Subcutaneous abdominal adipose tissue (tissue), 5 donors: Measurements from ENCODE around the gene WDR45B.
"Not testable (repeated sequence)": the region's sequence is repeated elsewhere in the genome, so short reads cannot be mapped to it uniquely, and the experiment has no call there.

ENCODE experiments used
- H3K27ac ChIP-seq: one replicate; pipeline ENCODE4 v1.7.0; 2013; ENCODE audit warnings: low read depth, mild to moderate bottlenecking, inconsistent platforms, low read length, moderate library complexity
- H3K27me3 ChIP-seq, 5 donors: one replicate each; pipeline ENCODE4 v1.7.0; 2013; ENCODE audit warnings: low read length in 5 of 5, inconsistent platforms in 1 of 5; ENCODE audit not compliant: control insufficient read depth in 5 of 5, insufficient read depth in 4 of 5
- H3K36me3 ChIP-seq, 5 donors: one replicate each; pipeline ENCODE4 v1.7.0; 2013; ENCODE audit warnings: low read length in 5 of 5; ENCODE audit not compliant: control insufficient read depth in 5 of 5, insufficient read depth in 5 of 5
- H3K4me1 ChIP-seq, 5 donors: one replicate each; pipeline ENCODE4 v1.7.0; 2013; ENCODE audit warnings: low read length in 5 of 5, mild to moderate bottlenecking in 3 of 5, moderate library complexity in 1 of 5; ENCODE audit not compliant: control insufficient read depth in 5 of 5, insufficient read depth in 5 of 5
- H3K4me3 ChIP-seq, 5 donors: one replicate each; pipeline ENCODE4 v1.7.0; 2013; ENCODE audit warnings: low read length in 5 of 5, low read depth in 1 of 5
- H3K9ac ChIP-seq, 5 donors: one replicate each; pipeline ENCODE4 v1.7.0; 2013; ENCODE audit warnings: low read length in 5 of 5, mild to moderate bottlenecking in 4 of 5, moderate library complexity in 3 of 5
- H3K9me3 ChIP-seq, 5 donors: one replicate each; pipeline ENCODE4 v1.7.0; 2013; ENCODE audit warnings: low read length in 5 of 5; ENCODE audit not compliant: control insufficient read depth in 5 of 5
- donor health status: healthy.
- donor health status: healthy.
- donor health status: healthy.
- donor health status: healthy.
- donor health status: healthy.

WDR45B gene

DNA sequence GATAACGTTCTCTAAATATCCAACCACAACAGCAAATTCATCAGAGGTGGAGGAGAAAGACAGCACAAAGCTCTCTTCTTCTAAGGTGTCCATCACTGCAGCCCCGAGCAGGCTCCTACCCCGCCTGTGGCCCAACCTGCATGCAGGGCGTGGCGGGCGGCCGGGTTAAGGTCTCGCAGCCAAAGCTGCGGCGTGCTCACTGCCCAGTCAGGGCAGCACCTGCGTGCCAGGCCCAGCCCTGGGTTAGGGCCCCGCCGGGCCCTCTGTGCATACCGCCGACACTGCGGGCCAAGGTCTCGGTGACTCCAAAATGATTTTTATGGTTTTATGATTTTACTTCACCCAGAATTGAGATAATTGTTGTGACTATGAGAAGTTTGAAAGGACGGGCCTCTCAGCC lies 70.9 kb downstream of the WDR45B start:
- no peaks in the 10 kb centered on the region for H3K9me3 ChIP-seq
- no peaks in the 10 kb centered on the region for H3K27me3 ChIP-seq
- H3K36me3 ChIP-seq: peaks cover 5 to 53% (median 31%) of the 10 kb centered on the region in 5 donors
- H3K4me1 ChIP-seq: peaks cover 2 to 13% (median 10%) of the 10 kb centered on the region in 5 donors
- H3K4me3 ChIP-seq: no peak overlapping the region
- H3K9ac ChIP-seq: no peak overlapping the region
- no peak overlapping the region for H3K27ac ChIP-seq

DNA sequence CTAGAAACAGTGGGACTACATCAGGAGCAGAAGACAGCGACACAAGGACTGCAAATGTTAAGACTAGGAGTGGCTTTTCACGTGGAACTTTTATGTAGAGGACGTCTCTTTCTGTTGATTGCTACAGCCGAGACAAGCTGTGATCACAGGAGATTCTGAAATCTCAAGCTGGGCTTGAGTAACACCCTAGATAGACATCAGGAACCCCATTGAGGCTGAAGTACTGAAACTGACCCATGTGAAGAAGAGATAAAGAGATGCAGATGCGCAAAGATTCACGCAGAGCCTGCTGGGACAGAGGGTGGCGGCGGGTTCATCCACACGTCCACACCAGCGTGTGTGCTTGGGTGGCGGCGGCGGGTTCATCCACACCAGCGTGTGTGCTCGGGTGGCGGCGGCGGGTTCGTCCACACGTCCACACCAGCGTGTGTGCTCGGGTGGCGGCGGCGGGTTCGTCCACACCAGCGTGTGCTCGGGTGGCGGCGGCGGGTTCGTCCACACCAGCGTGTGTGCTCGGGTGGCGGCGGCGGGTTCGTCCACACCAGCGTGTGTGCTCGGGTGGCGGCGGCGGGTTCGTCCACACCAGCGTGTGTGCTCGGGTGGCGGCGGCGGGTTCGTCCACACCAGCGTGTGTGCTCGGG lies 72.5 kb downstream of the WDR45B start:
- H3K9ac ChIP-seq, H3K4me1 ChIP-seq, H3K27me3 ChIP-seq, H3K4me3 ChIP-seq, H3K9me3 ChIP-seq, H3K27ac ChIP-seq: not testable (repeated sequence)
- peaks cover 5 to 62% (median 44%) of the 10 kb centered on the region in 5 donors for H3K36me3 ChIP-seq

DNA sequence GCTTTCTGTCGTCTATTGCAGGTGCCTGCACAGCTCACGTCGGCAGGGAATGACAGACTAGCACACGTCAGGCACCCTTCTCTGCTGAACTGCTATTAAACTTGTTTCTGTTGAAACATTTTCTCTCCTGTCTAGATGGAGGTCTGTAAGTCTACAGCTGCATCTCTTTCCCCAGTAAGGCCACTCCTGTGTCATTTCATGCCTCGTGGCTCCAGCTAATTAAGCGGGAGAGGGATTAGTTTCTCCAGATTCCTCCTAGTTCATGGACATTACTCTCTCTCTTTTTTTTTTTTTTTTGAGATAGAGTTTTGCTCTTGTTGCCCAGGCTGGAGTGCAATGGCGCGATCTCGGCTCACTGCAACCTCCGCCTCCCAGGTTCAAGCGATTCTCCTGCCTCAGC lies 74.2 kb downstream of the WDR45B start:
- Histone ChIP-seq H3K27ac (no peak overlapping the region), H3K27me3 (no peaks in the 10 kb centered on the region), H3K9me3 (no peaks in the 10 kb centered on the region), H3K9ac (no peak overlapping the region), H3K36me3 (peaks cover 5 to 74% (median 49%) of the 10 kb centered on the region in 5 donors), H3K4me3 (no peak overlapping the region), H3K4me1 (peaks cover 2 to 9% (median 8%) of the 10 kb centered on the region in 5 donors)

DNA sequence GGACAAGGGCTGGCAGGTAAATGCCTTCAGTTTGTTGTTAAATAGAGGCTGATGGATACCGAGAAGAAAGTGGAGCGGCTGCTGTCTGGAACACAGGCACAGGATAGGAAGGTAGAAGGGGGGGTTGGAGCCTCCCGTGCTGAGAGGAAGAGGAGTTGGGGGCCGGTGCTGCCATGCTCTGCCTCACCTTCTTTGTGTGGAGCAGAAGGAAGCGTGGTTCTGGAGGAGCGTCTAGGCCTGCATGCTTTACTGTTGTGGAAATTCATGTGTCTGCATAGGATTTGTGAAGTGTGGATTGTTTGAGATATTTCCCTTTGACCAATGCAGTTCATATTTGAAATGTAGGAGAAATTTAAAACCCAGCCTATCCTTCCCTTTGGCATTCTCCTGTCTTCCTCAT lies 76.4 kb downstream of the WDR45B start:
- peaks cover 2 to 24% (median 15%) of the 10 kb centered on the region in 5 donors for H3K4me1 ChIP-seq
- no peaks in the 10 kb centered on the region for H3K27me3 ChIP-seq
- H3K9me3 ChIP-seq: no peaks in the 10 kb centered on the region
- no peak overlapping the region for H3K27ac ChIP-seq
- no peak overlapping the region for H3K4me3 ChIP-seq
- H3K9ac ChIP-seq: no peak overlapping the region
- peaks cover 5 to 72% (median 57%) of the 10 kb centered on the region in 5 donors for H3K36me3 ChIP-seq

DNA sequence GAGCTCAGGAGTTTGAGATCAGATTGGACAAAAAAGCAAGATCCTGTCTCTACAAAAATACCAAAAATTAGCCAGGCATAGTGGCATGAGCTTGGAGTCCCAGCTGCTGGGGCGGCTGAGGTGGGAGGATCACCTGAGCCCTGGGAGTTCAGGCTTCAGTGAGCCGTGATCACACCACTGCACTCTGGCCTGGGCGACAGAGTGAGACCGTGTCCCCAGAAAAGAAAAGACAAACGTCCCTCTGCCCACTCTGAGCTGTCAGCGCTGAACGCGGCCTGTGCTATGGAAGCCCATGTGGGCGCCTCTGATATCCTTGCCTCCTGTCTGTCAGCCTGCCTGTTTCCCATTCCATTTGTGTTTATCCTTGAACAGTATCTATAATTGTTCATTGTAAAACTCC lies 78.0 kb downstream of the WDR45B start:
- Histone ChIP-seq H3K9ac (no peak overlapping the region), H3K4me1 (peaks cover 0 to 39% (median 26%) of the 10 kb centered on the region in 5 donors), H3K4me3 (no peak overlapping the region), H3K27me3 (no peaks in the 10 kb centered on the region), H3K36me3 (peaks cover 1 to 70% (median 53%) of the 10 kb centered on the region in 5 donors), H3K9me3 (no peaks in the 10 kb centered on the region), H3K27ac (no peak overlapping the region)

DNA sequence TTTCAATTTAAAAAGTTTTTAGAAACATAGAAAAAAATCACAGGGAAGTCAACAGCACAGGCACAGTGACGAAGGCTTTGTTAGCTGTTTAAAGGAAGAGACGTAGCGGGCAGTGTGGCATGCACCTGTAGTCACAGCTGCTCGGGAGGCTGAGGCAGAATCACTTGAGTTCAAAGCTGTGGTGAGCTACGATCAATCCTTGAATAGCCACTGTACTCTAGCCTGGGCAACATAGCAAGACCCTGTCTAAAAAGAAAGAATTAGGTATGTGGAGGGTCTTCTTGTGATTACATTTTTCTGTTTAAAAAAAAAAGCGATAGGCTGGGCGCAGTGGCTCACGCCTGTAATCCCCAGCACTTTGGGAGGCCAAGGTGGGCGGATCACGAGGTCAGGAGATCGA lies 78.6 kb downstream of the WDR45B start:
- peaks cover 0 to 69% (median 49%) of the 10 kb centered on the region in 5 donors for H3K36me3 ChIP-seq
- H3K4me3 ChIP-seq: no peak overlapping the region
- no peaks in the 10 kb centered on the region for H3K9me3 ChIP-seq
- H3K27ac ChIP-seq: no peak overlapping the region
- H3K9ac ChIP-seq: no peak overlapping the region
- no peaks in the 10 kb centered on the region for H3K27me3 ChIP-seq
- H3K4me1 ChIP-seq: peaks cover 0 to 40% (median 27%) of the 10 kb centered on the region in 5 donors

DNA sequence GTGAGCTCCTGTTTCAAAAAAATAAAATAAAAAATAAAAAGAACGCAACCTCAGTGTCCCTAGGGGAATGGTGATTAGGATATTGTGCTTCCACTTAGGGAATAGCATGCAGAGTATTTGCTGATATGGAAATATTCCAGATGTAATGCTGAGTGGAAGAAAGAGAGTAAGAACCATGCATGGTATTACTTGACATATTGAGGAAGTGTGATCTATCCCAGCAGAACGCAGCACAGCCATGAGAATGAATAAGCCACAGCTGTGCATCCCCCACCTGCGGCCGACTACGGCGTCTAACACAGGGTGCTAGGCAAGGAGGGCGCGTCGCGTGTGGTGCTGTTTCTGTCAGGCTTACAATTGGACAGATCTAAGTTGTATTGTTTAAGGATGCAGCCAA lies 79.2 kb downstream of the WDR45B start:
- H3K9ac ChIP-seq: no peak overlapping the region
- no peak overlapping the region for H3K4me3 ChIP-seq
- peaks cover 0 to 40% (median 27%) of the 10 kb centered on the region in 5 donors for H3K4me1 ChIP-seq
- peaks cover 0 to 66% (median 45%) of the 10 kb centered on the region in 5 donors for H3K36me3 ChIP-seq
- no peak overlapping the region for H3K27ac ChIP-seq
- no peaks in the 10 kb centered on the region for H3K9me3 ChIP-seq
- H3K27me3 ChIP-seq: no peaks in the 10 kb centered on the region

DNA sequence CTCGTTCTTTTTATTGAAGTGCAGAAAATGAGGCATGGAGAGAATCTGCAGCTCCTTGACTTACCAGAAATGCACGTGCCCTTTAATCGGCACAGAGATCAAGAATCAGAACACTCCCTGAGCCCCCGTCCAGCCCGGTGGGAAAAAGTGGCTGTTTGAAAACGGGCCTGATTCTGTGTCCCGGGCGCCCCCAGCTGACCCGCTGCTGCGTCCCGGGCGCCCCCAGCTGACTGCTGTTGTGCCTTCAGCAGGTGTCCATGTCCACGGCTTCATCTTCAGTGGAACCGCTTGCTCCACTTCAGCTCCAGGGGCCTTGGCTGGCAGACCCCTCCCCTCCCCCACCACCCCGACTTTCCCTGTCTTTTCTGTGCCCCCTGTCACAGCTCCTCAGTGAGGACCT lies 81.0 kb downstream of the WDR45B start:
- no peak overlapping the region for H3K27ac ChIP-seq
- H3K27me3 ChIP-seq: no peaks in the 10 kb centered on the region
- no peak overlapping the region for H3K4me3 ChIP-seq
- no peaks in the 10 kb centered on the region for H3K9me3 ChIP-seq
- H3K9ac ChIP-seq: no peak overlapping the region
- peaks cover 0 to 50% (median 38%) of the 10 kb centered on the region in 5 donors for H3K36me3 ChIP-seq
- H3K4me1 ChIP-seq: peaks cover 0 to 47% (median 27%) of the 10 kb centered on the region in 5 donors

DNA sequence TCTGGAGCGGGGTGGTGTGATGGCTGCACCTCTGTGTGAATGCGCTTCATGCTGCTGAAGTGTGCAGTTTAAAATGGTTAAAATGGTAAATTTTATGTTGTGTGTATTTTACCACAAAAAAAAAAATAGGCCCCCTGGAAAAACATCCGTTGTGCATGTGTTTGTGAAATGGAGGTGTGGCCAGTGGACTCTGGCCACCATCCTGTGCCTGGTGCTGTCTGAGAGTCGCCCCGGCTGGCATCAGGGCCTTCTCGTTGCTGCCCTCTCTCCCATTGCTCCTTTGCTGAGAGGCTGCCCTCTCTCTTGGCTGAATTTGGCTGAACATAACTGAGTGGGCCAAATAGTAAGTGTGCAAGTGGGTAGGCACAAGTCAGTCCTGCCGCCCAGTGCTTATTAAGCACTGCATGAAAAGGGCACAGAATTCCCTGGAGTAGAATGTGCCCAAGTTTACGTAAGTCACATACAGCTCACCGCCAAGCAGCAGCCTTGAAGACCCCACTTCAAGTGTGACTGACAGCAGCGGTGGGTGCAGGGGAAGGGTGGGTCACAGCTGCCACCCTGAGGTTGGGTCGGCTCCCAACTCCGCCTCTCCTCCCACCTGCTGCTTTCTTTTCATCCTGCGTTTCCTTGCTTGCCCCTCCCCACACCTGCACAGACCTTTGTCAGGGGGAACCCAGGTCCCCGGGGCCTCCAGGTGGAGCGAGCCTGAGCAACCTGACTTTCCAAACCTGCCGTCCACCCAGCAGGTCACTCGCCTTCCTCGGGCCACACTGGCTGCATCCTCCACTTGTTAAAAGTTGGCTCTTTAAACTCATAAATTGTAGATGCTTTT lies 81.9 kb downstream of the WDR45B start:
- no peaks in the 10 kb centered on the region for H3K27me3 ChIP-seq
- no peaks in the 10 kb centered on the region for H3K9me3 ChIP-seq
- H3K4me1 ChIP-seq: peaks cover 0 to 47% (median 27%) of the 10 kb centered on the region in 5 donors
- H3K27ac ChIP-seq: no peak overlapping the region
- no peak overlapping the region for H3K4me3 ChIP-seq
- peaks cover 0 to 40% (median 28%) of the 10 kb centered on the region in 5 donors for H3K36me3 ChIP-seq
- peak overlapping the region in 1 of 5 donors; percentile 20 for H3K9ac ChIP-seq

DNA sequence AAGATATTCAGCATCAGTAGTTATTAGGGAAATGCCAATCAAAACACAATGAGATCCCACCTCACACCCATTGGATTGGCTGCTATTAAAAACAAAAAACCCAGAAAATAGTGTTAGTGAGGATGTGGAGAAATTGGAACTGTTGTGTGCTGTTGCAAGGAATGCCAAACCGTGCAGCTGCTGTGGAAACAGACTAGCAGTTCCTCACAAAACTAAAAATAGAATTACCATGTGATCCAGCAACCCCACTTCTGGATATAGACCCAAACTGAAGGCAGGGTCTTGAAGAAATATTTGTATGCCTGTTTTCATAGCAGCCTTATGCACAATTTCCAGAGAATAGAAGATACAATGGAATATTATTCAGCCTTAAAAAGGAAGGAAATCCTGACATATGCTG lies 82.7 kb downstream of the WDR45B start:
- H3K4me3 ChIP-seq: no peak overlapping the region
- H3K9ac ChIP-seq: no peak overlapping the region
- H3K27me3 ChIP-seq: no peaks in the 10 kb centered on the region
- no peak overlapping the region for H3K27ac ChIP-seq
- H3K36me3 ChIP-seq: peaks cover 0 to 34% (median 24%) of the 10 kb centered on the region in 5 donors
- H3K4me1 ChIP-seq: peaks cover 0 to 47% (median 27%) of the 10 kb centered on the region in 5 donors
- H3K9me3 ChIP-seq: no peaks in the 10 kb centered on the region
